Measurements from ENCODE around the gene PCDH12. TPM values are rescaled to one million over a fixed set of nuclear protein-coding genes. Genes with fewer than 3 reads are reported as not detected.

The PCDH12 gene
- total and polyA plus RNA-seq, 2 donors (not counting 3 experiments of a cell fraction or from before 2014, with no cell fraction given), result 6.2 to 20.4 TPM

GRCh38 chr5:141920771-141921170, 37.2 kb downstream of the PCDH12 start:
- no peaks in the 10 kb centered on the region for H4K20me1 ChIP-seq (replicated peaks; ENCODE audit: control insufficient read depth, extremely low read depth, insufficient read depth, low read length)
- DNase-seq (ENCODE audit: low read depth, low spot score) (no peak), FAIRE-seq (no peak)
- TF ChIP-seq JUN (IDR thresholded peaks at IDR 0.05; ENCODE audit: borderline replicate concordance, insufficient read depth, insufficient read length, low read depth), result no peak
- TF ChIP-seq MYC (IDR thresholded peaks at IDR 0.05; ENCODE audit: low read depth, low read length), result no peak
- no peak for TF ChIP-seq FOS (IDR thresholded peaks at IDR 0.05; ENCODE audit: borderline replicate concordance, insufficient read depth, low read length)
- TF ChIP-seq MAX (IDR thresholded peaks at IDR 0.05; ENCODE audit: insufficient read depth, insufficient read length), result no peak
- TF ChIP-seq POLR2AphosphoS5 (IDR thresholded peaks at IDR 0.05; ENCODE audit: insufficient read depth, low read depth, low read length), result no peak
- no peak for TF ChIP-seq CTCF (IDR thresholded peaks at IDR 0.05; ENCODE audit: extremely low read depth in 1 of 2, insufficient read depth in 1 of 2, low read depth in 1 of 2, low read length in 2 of 2)
- no peak for TF ChIP-seq POLR2A (IDR thresholded peaks at IDR 0.05; ENCODE audit: low read depth, low read length)
- no peak for TF ChIP-seq EZH2 (IDR thresholded peaks at IDR 0.05; ENCODE audit: borderline replicate concordance, low read depth, low read length, severe bottlenecking)
- TF ChIP-seq GATA2 (IDR thresholded peaks at IDR 0.05; ENCODE audit: insufficient read depth, insufficient read length, low read depth, low read length), result no peak
- CTCF ChIA-PET, result interaction anchor here (0.7 to 3.5 kb wide), 2 partner anchors 40 to 48 kb away, joined by 3 to 17 read pairs; partner anchors contain the start of gene RNF14
- no peaks in the 10 kb centered on the region for H3K9me3 ChIP-seq (replicated peaks; ENCODE audit: control insufficient read depth, insufficient read depth, low read length)
- no TSS peak for BruUV-seq (replicated peaks)
- no peak overlapping the region for H3K4me2 ChIP-seq (ENCODE audit: insufficient read depth, low read length)
- no peak overlapping the region for H2AFZ ChIP-seq (ENCODE audit: low read depth, low read length)
- POLR2A ChIA-PET, result interaction anchor here (0.6 kb wide), 1 partner anchor 1509 kb away, joined by 10 read pairs; no protein-coding TSS in a partner anchor
- dilution Hi-C loops (cut with MboI; ENCODE audit: extremely low pct_ligation_motif_present, low sequenced_read_pairs), result no loop called here
- H3K4me3 ChIP-seq (replicated peaks in 1 of 3; ENCODE audit: insufficient read depth in 1 of 3, low read depth in 1 of 3, low read length in 3 of 3), result no peak overlapping the region
- peaks cover 11% of the 10 kb centered on the region for H3K79me2 ChIP-seq (ENCODE audit: control insufficient read depth, insufficient read depth, low read length)
- peaks cover 0 to 4% of the 10 kb centered on the region in 2 experiments for H3K27me3 ChIP-seq (ENCODE audit: control insufficient read depth in 2 of 2, insufficient read depth in 2 of 2, low read length in 2 of 2)
- no peaks in the 10 kb centered on the region for H3K9me1 ChIP-seq (replicated peaks; ENCODE audit: control insufficient read depth, extremely low read depth, insufficient read depth, low read length)
- H3K9ac ChIP-seq (replicated peaks; ENCODE audit: extremely low read depth, insufficient read depth, low read length), result no peak overlapping the region
- intact Hi-C loops (cut with micrococcal nuclease), result no loop called here
- peaks cover 0 to 3% of the 10 kb centered on the region in 2 experiments for H3K36me3 ChIP-seq (ENCODE audit: control insufficient read depth in 2 of 2, extremely low read depth in 1 of 2, insufficient read depth in 2 of 2, low read length in 2 of 2)
- peaks cover 12% of the 10 kb centered on the region for H3K4me1 ChIP-seq (ENCODE audit: control insufficient read depth, extremely low read depth, insufficient read depth, low read length)
- H3K27ac ChIP-seq (ENCODE audit: insufficient read depth, low read depth, low read length), result no peak overlapping the region
